H9 (cell line): ENCODE results near the gene PARG. TPM values are rescaled to one million over a fixed set of nuclear protein-coding genes. Genes with fewer than 3 reads are reported as not detected.
"Not testable (repeated sequence)": the region's sequence is repeated elsewhere in the genome, so short reads cannot be mapped to it uniquely, and the experiment has no call there.

Source experiments
- DNase-seq: peaks from one replicate; pipeline ENCODE4 v3.0.0-alpha.2; 2017
- H2AFZ ChIP-seq: one replicate; pipeline ENCODE4 v1.6.1; 2013; ENCODE audit warnings: mild to moderate bottlenecking, low read length, control low read depth, moderate library complexity
- H2AK5ac ChIP-seq: 2 replicates; pipeline ENCODE4 v1.6.1; 2013; ENCODE audit warnings: low read length, control low read depth, mixed read lengths; ENCODE audit not compliant: insufficient read length
- H2BK120ac ChIP-seq: one replicate; pipeline ENCODE4 v1.6.1; 2013; ENCODE audit warnings: low read depth, mild to moderate bottlenecking, low read length, control low read depth, inconsistent platforms; ENCODE audit not compliant: poor library complexity, severe bottlenecking
- H2BK12ac ChIP-seq: 2 replicates; pipeline ENCODE4 v1.6.1; 2013; ENCODE audit warnings: low read length, control low read depth, mixed read lengths, low read depth; ENCODE audit not compliant: insufficient read length
- H2BK15ac ChIP-seq: 2 replicates; pipeline ENCODE4 v1.6.1; 2013; ENCODE audit warnings: low read depth, low read length, control low read depth
- H2BK20ac ChIP-seq: one replicate; pipeline ENCODE4 v1.6.1; 2013; ENCODE audit warnings: low read depth, mild to moderate bottlenecking, low read length, control low read depth, inconsistent platforms; ENCODE audit not compliant: poor library complexity, severe bottlenecking
- H2BK5ac ChIP-seq: 2 replicates; pipeline ENCODE4 v1.6.1; 2013; ENCODE audit warnings: low read length, control low read depth, mixed read lengths; ENCODE audit not compliant: insufficient read length
- H3K14ac ChIP-seq: 2 replicates; pipeline ENCODE4 v1.6.1; 2013; ENCODE audit warnings: low read length, control low read depth; ENCODE audit not compliant: insufficient read depth
- H3K18ac ChIP-seq: 2 replicates; pipeline ENCODE4 v1.6.1; 2013; ENCODE audit warnings: low read depth, mild to moderate bottlenecking, mixed read lengths, low read length, control low read depth; ENCODE audit not compliant: insufficient read length
- H3K23ac ChIP-seq: 2 replicates; pipeline ENCODE4 v1.6.1; 2013; ENCODE audit warnings: low read length, control low read depth, mixed read lengths, low read depth; ENCODE audit not compliant: insufficient read length
- H3K23me2 ChIP-seq: 2 replicates; pipeline ENCODE4 v1.6.1; 2013; ENCODE audit warnings: low read depth, mild to moderate bottlenecking, mixed read lengths, low read length, control low read depth; ENCODE audit not compliant: insufficient read length, poor library complexity, severe bottlenecking
- H3K27ac ChIP-seq: 2 replicates; pipeline ENCODE4 v1.5.1; 2013; ENCODE audit warnings: low read length, control low read depth, mixed read lengths, low read depth; ENCODE audit not compliant: insufficient read length
- H3K27me3 ChIP-seq: 2 replicates; pipeline ENCODE4 v1.6.1; 2013; ENCODE audit warnings: low read length, control low read depth, inconsistent platforms; ENCODE audit not compliant: insufficient read depth
- H3K4ac ChIP-seq: 2 replicates; pipeline ENCODE4 v1.6.1; 2013; ENCODE audit warnings: low read depth, mild to moderate bottlenecking, control low read depth, inconsistent platforms, low read length, moderate library complexity
- H3K4me1 ChIP-seq: 2 replicates; pipeline ENCODE4 v1.6.1; 2013; ENCODE audit warnings: low read length, control low read depth, inconsistent platforms; ENCODE audit not compliant: insufficient read depth
- H3K4me2 ChIP-seq: 2 replicates; pipeline ENCODE4 v1.6.1; 2013; ENCODE audit warnings: low read length, control low read depth, mixed read lengths; ENCODE audit not compliant: insufficient read length, insufficient read depth
- H3K56ac ChIP-seq: 2 replicates; pipeline ENCODE4 v1.6.1; 2013; ENCODE audit warnings: low read depth, mild to moderate bottlenecking, mixed read lengths, low read length, control low read depth; ENCODE audit not compliant: insufficient read length
- H3K79me1 ChIP-seq: 2 replicates; pipeline ENCODE4 v1.6.1; 2013; ENCODE audit warnings: low read depth, mild to moderate bottlenecking, moderate library complexity, low read length, control low read depth, inconsistent platforms; ENCODE audit not compliant: insufficient read depth, poor library complexity, severe bottlenecking
- H3K79me2 ChIP-seq: 2 replicates; pipeline ENCODE4 v1.6.1; 2013; ENCODE audit warnings: low read length, control low read depth, inconsistent platforms; ENCODE audit not compliant: insufficient read depth
- H3K9ac ChIP-seq: 2 replicates; pipeline ENCODE4 v1.6.1; 2013; ENCODE audit warnings: low read length, control low read depth, mixed read lengths; ENCODE audit not compliant: insufficient read length; ENCODE audit errors: extremely low read depth
- H3K9me3 ChIP-seq: one replicate; pipeline ENCODE4 v1.6.1; 2013; ENCODE audit warnings: low read depth, low read length, inconsistent platforms; ENCODE audit not compliant: control insufficient read depth
- H3T11ph ChIP-seq: one replicate; pipeline ENCODE4 v1.6.1; 2013; ENCODE audit warnings: mild to moderate bottlenecking, low read length, control low read depth, inconsistent platforms
- H4K20me1 ChIP-seq: one replicate; pipeline ENCODE4 v1.6.1; 2013; ENCODE audit not compliant: control insufficient read depth, insufficient read length, insufficient read depth
- H4K5ac ChIP-seq: 2 replicates; pipeline ENCODE4 v1.6.1; 2013; ENCODE audit warnings: low read depth, mild to moderate bottlenecking, mixed read lengths, low read length, control low read depth; ENCODE audit not compliant: insufficient read length
- H4K8ac ChIP-seq: replicated peaks from 2 replicates; pipeline ENCODE4 v1.6.1; 2013; ENCODE audit warnings: low read length, control low read depth, mixed read lengths, low read depth; ENCODE audit not compliant: insufficient read length
- H4K91ac ChIP-seq: 2 replicates; pipeline ENCODE4 v1.6.1; 2013; ENCODE audit warnings: low read depth, mild to moderate bottlenecking, moderate library complexity, mixed read lengths, low read length, control low read depth; ENCODE audit not compliant: insufficient read length
- H3K27ac Mint-ChIP-seq, 3 experiments: 2 replicates in 2 of 3; 3 replicates in 1 of 3; pipeline ENCODE4 v1.8.0; 2020 to 2021; ENCODE audit warnings: mixed read lengths in 3 of 3, mild to moderate bottlenecking in 1 of 3, moderate library complexity in 1 of 3
- H3K27me3 Mint-ChIP-seq: 2 replicates; pipeline ENCODE4 v1.8.0; 2021; ENCODE audit warnings: low read depth, mild to moderate bottlenecking, moderate library complexity, mixed read lengths
- H3K36me3 Mint-ChIP-seq, 3 experiments: 2 replicates in 2 of 3; 3 replicates in 1 of 3; pipeline ENCODE4 v1.8.0; 2020 to 2021; ENCODE audit warnings: low read depth in 3 of 3, mixed read lengths in 3 of 3; ENCODE audit not compliant: insufficient read depth in 1 of 3
- H3K4me1 Mint-ChIP-seq, 2 experiments: 2 replicates each; pipeline ENCODE4 v1.8.0; 2020; ENCODE audit warnings: mixed read lengths in 2 of 2
- H3K4me3 Mint-ChIP-seq, 2 experiments: 2 replicates in 1 of 2; 3 replicates in 1 of 2; pipeline ENCODE4 v1.8.0; 2020 to 2021; ENCODE audit warnings: mild to moderate bottlenecking in 2 of 2, mixed read lengths in 2 of 2, moderate library complexity in 1 of 2
- H3K9me3 Mint-ChIP-seq, 2 experiments: 2 replicates in 1 of 2; 3 replicates in 1 of 2; pipeline ENCODE4 v1.8.0; 2020; ENCODE audit warnings: mild to moderate bottlenecking in 2 of 2, mixed read lengths in 2 of 2, moderate library complexity in 1 of 2
- WGBS: extraction: QIAGEN DNeasy Blood & Tissue Kit; methylation state at CpG from one replicate; pipeline ENCODE4 v1.1.7; 2013; ENCODE audit warnings: missing lambda C conversion rate, low lambda C conversion rate, mixed read lengths; ENCODE audit not compliant: insufficient read length; ENCODE audit errors: extremely low coverage; 5-methylcytosine and 5-hydroxymethylcytosine counted together
- total RNA-seq: library from RNA; stranded (reverse); gene quantifications from 2 replicates; pipeline ENCODE4 v1.2.1, GENCODE V29; 2021

The PARG gene
- total RNA-seq, 1 experiment from 2014 or later: 48.3 TPM

- H3K9ac ChIP-seq, H3K56ac ChIP-seq, H3K27ac ChIP-seq, H3K27ac Mint-ChIP-seq, H3K23me2 ChIP-seq, H3K4me1 Mint-ChIP-seq, H4K8ac ChIP-seq, H4K20me1 ChIP-seq, H3K9me3 ChIP-seq, H3K4me2 ChIP-seq, H4K91ac ChIP-seq, H2AFZ ChIP-seq, H3K79me1 ChIP-seq, H3K9me3 Mint-ChIP-seq, H2BK20ac ChIP-seq, H2AK5ac ChIP-seq, H3K14ac ChIP-seq, H3K18ac ChIP-seq, H3K4ac ChIP-seq, H3K4me1 ChIP-seq, H2BK12ac ChIP-seq, H3K27me3 ChIP-seq, H4K5ac ChIP-seq, H3K79me2 ChIP-seq, H3K23ac ChIP-seq, H2BK120ac ChIP-seq, H2BK5ac ChIP-seq, DNase-seq, H2BK15ac ChIP-seq, H3K27me3 Mint-ChIP-seq, H3T11ph ChIP-seq, H3K4me3 Mint-ChIP-seq: not testable (repeated sequence)
- H3K36me3 Mint-ChIP-seq: peaks cover 5 to 25% (median 22%) of the 10 kb centered on the region in 3 experiments
- no CpG with 5 or more reads among the region's 5 CpGs for WGBS
Measured at GRCh38 chr10:49931276-49931675, 10.6 kb downstream of the PARG start.

- not testable (repeated sequence) for H3K27ac ChIP-seq, H4K5ac ChIP-seq, H2BK20ac ChIP-seq, H3K9me3 Mint-ChIP-seq, H4K8ac ChIP-seq, H3K9me3 ChIP-seq, H3K14ac ChIP-seq, H3K18ac ChIP-seq, H2BK5ac ChIP-seq, H3K4me3 Mint-ChIP-seq, H3T11ph ChIP-seq, H3K9ac ChIP-seq, H2AK5ac ChIP-seq, H3K27me3 Mint-ChIP-seq, H3K4me2 ChIP-seq, H4K91ac ChIP-seq, H2BK15ac ChIP-seq, H3K79me2 ChIP-seq, H2BK12ac ChIP-seq, H2AFZ ChIP-seq, H2BK120ac ChIP-seq, H3K27me3 ChIP-seq, H3K23ac ChIP-seq, H3K56ac ChIP-seq, H3K79me1 ChIP-seq, H3K4me1 ChIP-seq, H3K23me2 ChIP-seq, H3K27ac Mint-ChIP-seq, H3K4ac ChIP-seq, DNase-seq, H4K20me1 ChIP-seq
- Mint-ChIP-seq H3K36me3 (peaks cover 0 to 21% (median 10%) of the 10 kb centered on the region in 3 experiments; a peak in 4 of 7 replicates), H3K4me1 (peaks cover 11 to 21% of the 10 kb centered on the region in 2 experiments; a peak in 3 of 4 replicates)
- no CpG with 5 or more reads among the region's 4 CpGs for whole genome bisulfite sequencing
Measured at GRCh38 chr10:49923572-49923971, 18.3 kb downstream of the PARG start.
